IMR-90 (cell line): Measurements from ENCODE around the gene ERN1. TPM values are rescaled to one million over a fixed set of nuclear protein-coding genes. Genes with fewer than 3 reads are reported as not detected.

Source experiments
- ATAC-seq: fragments of 200-7000 bp; cut with Tn5 transposase; 2 replicates; pipeline ENCODE4 v1.9.1; 2020; ENCODE audit warnings: low read depth, mild to moderate bottlenecking, moderate library complexity
- BruUV-seq: library from RNA; stranded (reverse); fragments of 400-500 nt; replicated peaks from 2 replicates; lab custom pipeline; 2021; lab: Mats Ljungman, UMichigan
- CTCF ChIA-PET: fragments of 300-600 bp; formaldehyde crosslinking; extraction: SDS; loops from one replicate; lab custom pipeline; 2021; ENCODE audit warnings: antibody characterized with exemption; lab: Yijun Ruan, JAX
- POLR2A ChIA-PET: fragments of 300-600 bp; sonication (Branson Sonifier 250); formaldehyde crosslinking; loops from one replicate; lab custom pipeline; 2022; ENCODE audit warnings: antibody characterized with exemption; ENCODE audit not compliant: unreplicated experiment; lab: Charles Lee
- DNase-seq: peaks from one replicate; pipeline ENCODE4 v3.0.0; 2013
- H2AFZ ChIP-seq: replicated peaks from 2 replicates; pipeline ENCODE3; 2013; ENCODE audit warnings: low read length, mild to moderate bottlenecking; ENCODE audit not compliant: poor library complexity
- H2AK5ac ChIP-seq: 2 replicates; pipeline ENCODE4 v1.6.1; 2013; ENCODE audit warnings: low read depth, low read length, inconsistent platforms
- H2AK9ac ChIP-seq: replicated peaks from 2 replicates; pipeline ENCODE3; 2013; ENCODE audit warnings: mild to moderate bottlenecking, low read depth, low read length, moderate library complexity; ENCODE audit not compliant: poor library complexity
- H2BK120ac ChIP-seq: 2 replicates; pipeline ENCODE4 v1.6.1; 2013; ENCODE audit warnings: low read depth, low read length, inconsistent platforms
- H2BK15ac ChIP-seq: 3 replicates; pipeline ENCODE4 v1.6.1; 2013; ENCODE audit warnings: low read depth, low read length, inconsistent platforms
- H2BK20ac ChIP-seq: 2 replicates; pipeline ENCODE4 v1.6.1; 2013; ENCODE audit warnings: low read depth, mild to moderate bottlenecking, inconsistent platforms, low read length, moderate library complexity
- H2BK5ac ChIP-seq: 2 replicates; pipeline ENCODE4 v1.6.1; 2013; ENCODE audit warnings: mild to moderate bottlenecking, low read depth, low read length, inconsistent platforms; ENCODE audit not compliant: poor library complexity, severe bottlenecking
- H3K14ac ChIP-seq: replicated peaks from 2 replicates; pipeline ENCODE4 v1.6.1; 2013; ENCODE audit warnings: low read depth, low read length, inconsistent platforms
- H3K18ac ChIP-seq: 2 replicates; pipeline ENCODE4 v1.6.1; 2013; ENCODE audit warnings: low read depth, low read length, control low read depth
- H3K23ac ChIP-seq: 2 replicates; pipeline ENCODE4 v1.6.1; 2013; ENCODE audit warnings: low read depth, low read length, inconsistent platforms
- H3K27ac ChIP-seq: 2 replicates; pipeline ENCODE4 v1.5.1; 2013; ENCODE audit warnings: mild to moderate bottlenecking, control low read depth, low read length; ENCODE audit not compliant: insufficient read depth
- H3K27me3 ChIP-seq: 2 replicates; pipeline ENCODE4 v1.6.1; 2013; ENCODE audit warnings: low read length; ENCODE audit not compliant: control insufficient read depth, insufficient read depth
- H3K36me3 ChIP-seq: 2 replicates; pipeline ENCODE4 v1.6.1; 2013; ENCODE audit warnings: low read length, mixed read lengths; ENCODE audit not compliant: control insufficient read depth, insufficient read depth
- H3K4ac ChIP-seq: 2 replicates; pipeline ENCODE4 v1.6.1; 2013; ENCODE audit warnings: low read depth, low read length, inconsistent platforms
- H3K4me1 ChIP-seq: 2 replicates; pipeline ENCODE4 v1.6.1; 2013; ENCODE audit warnings: low read length, mixed read lengths; ENCODE audit not compliant: control insufficient read depth, insufficient read depth
- H3K4me2 ChIP-seq: 2 replicates; pipeline ENCODE4 v1.6.1; 2013; ENCODE audit warnings: low read depth, mild to moderate bottlenecking, control low read depth, low read length, moderate library complexity
- H3K4me3 ChIP-seq: 2 replicates; pipeline ENCODE4 v1.5.1; 2013; ENCODE audit warnings: low read depth, mild to moderate bottlenecking, control low read depth, low read length, moderate library complexity; ENCODE audit not compliant: insufficient read depth
- H3K56ac ChIP-seq: 2 replicates; pipeline ENCODE4 v1.6.1; 2013; ENCODE audit warnings: low read length, inconsistent platforms; ENCODE audit not compliant: insufficient read depth; ENCODE audit errors: extremely low read depth
- H3K79me1 ChIP-seq, 2 experiments: 2 replicates each; pipeline ENCODE4 v1.6.1; 2013; ENCODE audit warnings: low read length in 2 of 2, inconsistent platforms in 1 of 2, low read depth in 1 of 2
- H3K9ac ChIP-seq: 2 replicates; pipeline ENCODE4 v1.6.1; 2013; ENCODE audit warnings: low read depth, low read length, control low read depth
- H3K9me1 ChIP-seq: 2 replicates; pipeline ENCODE4 v1.6.1; 2013; ENCODE audit warnings: low read length, inconsistent platforms; ENCODE audit not compliant: insufficient read depth
- H3K9me3 ChIP-seq: 2 replicates; pipeline ENCODE4 v1.6.1; 2013; ENCODE audit warnings: low read length; ENCODE audit not compliant: control insufficient read depth, insufficient read depth
- H4K20me1 ChIP-seq: 2 replicates; pipeline ENCODE4 v1.6.1; 2013; ENCODE audit warnings: low read length, inconsistent platforms; ENCODE audit not compliant: insufficient read depth
- H4K5ac ChIP-seq: 2 replicates; pipeline ENCODE4 v1.6.1; 2013; ENCODE audit warnings: mild to moderate bottlenecking, low read depth, low read length, control low read depth
- H4K8ac ChIP-seq, 2 experiments: 2 replicates each; pipeline ENCODE4 v1.6.1; 2013; ENCODE audit warnings: low read depth in 2 of 2, low read length in 2 of 2, control low read depth in 1 of 2, inconsistent platforms in 1 of 2
- H4K91ac ChIP-seq: 2 replicates; pipeline ENCODE4 v1.6.1; 2013; ENCODE audit warnings: low read depth, low read length, inconsistent platforms; ENCODE audit not compliant: insufficient read depth
- CEBPB ChIP-seq: IDR thresholded peaks from 2 replicates; pipeline ENCODE4 v1.6.1; 2012; ENCODE audit warnings: low read depth, low read length, improper control_type of control experiment
- ELK1 ChIP-seq: fragments of 150-350 bp; IDR thresholded peaks from 2 replicates; pipeline ENCODE4 v1.6.1; 2016; ENCODE audit warnings: low read depth, mild to moderate bottlenecking, low read length, moderate library complexity, borderline replicate concordance
- MAZ ChIP-seq: IDR thresholded peaks from 2 replicates; pipeline ENCODE4 v1.6.1; 2012; ENCODE audit warnings: low read depth, mild to moderate bottlenecking, low read length, improper control_type of control experiment, moderate library complexity, borderline replicate concordance
- MXI1 ChIP-seq: IDR thresholded peaks from 2 replicates; pipeline ENCODE4 v1.6.1; 2012; ENCODE audit warnings: low read depth, mild to moderate bottlenecking, low read length, moderate library complexity, borderline replicate concordance
- NFE2L2 ChIP-seq: fragments of 150-350 bp; IDR thresholded peaks from 2 replicates; pipeline ENCODE4 v1.6.1; 2016; ENCODE audit warnings: low read depth, mild to moderate bottlenecking, low read length
- RCOR1 ChIP-seq: IDR thresholded peaks from 2 replicates; pipeline ENCODE4 v1.6.1; 2012; ENCODE audit warnings: mild to moderate bottlenecking, low read length, improper control_type of control experiment; ENCODE audit not compliant: insufficient replicate concordance
- RFX5 ChIP-seq: IDR thresholded peaks from 2 replicates; pipeline ENCODE4 v1.8.0; 2012; ENCODE audit warnings: low read depth, mild to moderate bottlenecking, low read length, moderate library complexity
- SMC3 ChIP-seq: fragments of 150-350 bp; IDR thresholded peaks from 2 replicates; pipeline ENCODE4 v1.6.1; 2016; ENCODE audit warnings: low read depth, mild to moderate bottlenecking, antibody characterized with exemption, low read length, moderate library complexity
- WGBS, 2 experiments: methylation state at CpG; one replicate each; pipeline versions ENCODE4 v1.1.5 to v1.1.7; 2013; ENCODE audit warnings: missing lambda C conversion rate in 2 of 2; ENCODE audit not compliant: insufficient read length in 1 of 2; ENCODE audit errors: extremely low coverage in 2 of 2; 5-methylcytosine and 5-hydroxymethylcytosine counted together
- dilution Hi-C: fragments of 300-500 bp; cut with HindIII; formaldehyde crosslinking; loops from one replicate; pipeline ENCODE4 v1.14.3; 2018; ENCODE audit warnings: low sequenced_read_pairs; ENCODE audit not compliant: unreplicated experiment
- in situ Hi-C: fragments of 300-500 bp; cut with MboI; formaldehyde crosslinking; loops from 3 replicates; pipeline ENCODE4 v1.14.3; 2019; ENCODE audit warnings: low sequenced_read_pairs, inconsistent platforms, mixed read lengths
- intact Hi-C: fragments of 100-400 bp; cut with micrococcal nuclease; formaldehyde crosslinking; loops from 2 replicates; pipeline ENCODE4 v1.10.0; 2022
- polyA plus RNA-seq, 3 experiments: library from polyadenylated mRNA; depleted of rRNA; stranded (reverse); fragments of >200 nt; gene quantifications; 2 replicates each; pipeline ENCODE4 v1.2.3, GENCODE V29; 2012; ENCODE audit warnings: low replicate concordance in 1 of 3
- total RNA-seq: library from RNA; depleted of rRNA; stranded (reverse); fragments of >200 nt; gene quantifications from 2 replicates; pipeline ENCODE4 v1.2.3, GENCODE V29; 2012

Gene ERN1
- total and polyA plus RNA-seq, 2 of the 4 experiments (the other 2 are of a cell fraction): 2.7 to 4.1 TPM

- Histone ChIP-seq H3K14ac (peak overlapping the region; percentile 45), H3K4ac (peak overlapping the region; percentile 74), H2AK5ac (peak overlapping the region; percentile 41), H2BK15ac (peak overlapping the region; percentile 28; the same call in 2 of the 3 replicates), H3K56ac (no peak overlapping the region), H4K5ac (no peak overlapping the region), H3K27ac (peak overlapping the region; percentile 5), H4K91ac (peak overlapping the region; percentile 31; the same call in 1 of the 2 replicates), H2BK120ac (peak overlapping the region; percentile 76), H2BK20ac (peak overlapping the region; percentile 75), H3K4me2 (no peak overlapping the region), H2AFZ (no peak overlapping the region), H2BK5ac (peak overlapping the region; percentile 1), H3K4me1 (peaks cover 16% of the 10 kb centered on the region), H3K4me3 (no peak overlapping the region), H3K27me3 (no peaks in the 10 kb centered on the region), H3K18ac (peak overlapping the region; percentile 30), H4K8ac (peak overlapping the region; percentile 22 to 33), H3K36me3 (no peaks in the 10 kb centered on the region), H3K9ac (no peak overlapping the region), H3K9me1 (peaks cover 23% of the 10 kb centered on the region), H4K20me1 (peaks cover 9% of the 10 kb centered on the region; the same call in 1 of the 2 replicates), H3K79me1 (peaks cover 31 to 59% of the 10 kb centered on the region in 2 experiments), H3K23ac (no peak overlapping the region), H3K9me3 (no peaks in the 10 kb centered on the region), H2AK9ac (peak overlapping the region; percentile 8)
- no peak; the same call in 1 of the 2 replicates for ATAC-seq
- no TSS peak for BruUV-seq
- POLR2A ChIA-PET: no interaction called here
- WGBS, 2 experiments: 100% methylated on average over 3 of the region's 8 CpGs; no CpG with 5 or more reads in 1 of the 2 experiments
- CTCF ChIA-PET: interaction anchor here (0.7 kb wide), 1 partner anchor 36 kb away, joined by 3 read pairs; no protein-coding TSS in a partner anchor
- intact Hi-C loops: no loop called here
- TF ChIP-seq ELK1 (no peak), CEBPB (no peak), NFE2L2 (no peak), MXI1 (no peak), MAZ (no peak), RCOR1 (no peak), RFX5 (no peak), SMC3 (no peak)
- no peak for DNase-seq
- in situ Hi-C loops: no loop called here
- dilution Hi-C loops: no loop called here
Observed at GRCh38 chr17:64115043-64115698, 14.8 kb downstream of the ERN1 start.
